GM12874 (cell line): ENCODE results near the gene LRRC40.

Experiments
- TF ChIP-seq, protein P1 (sequence below): IDR thresholded peaks from 2 replicates; pipeline ENCODE4 v1.5.1; 2011; ENCODE audit warnings: low read depth, mild to moderate bottlenecking, control low read depth, low read length, moderate library complexity; ENCODE audit not compliant: insufficient read depth

Gene LRRC40

DNA sequence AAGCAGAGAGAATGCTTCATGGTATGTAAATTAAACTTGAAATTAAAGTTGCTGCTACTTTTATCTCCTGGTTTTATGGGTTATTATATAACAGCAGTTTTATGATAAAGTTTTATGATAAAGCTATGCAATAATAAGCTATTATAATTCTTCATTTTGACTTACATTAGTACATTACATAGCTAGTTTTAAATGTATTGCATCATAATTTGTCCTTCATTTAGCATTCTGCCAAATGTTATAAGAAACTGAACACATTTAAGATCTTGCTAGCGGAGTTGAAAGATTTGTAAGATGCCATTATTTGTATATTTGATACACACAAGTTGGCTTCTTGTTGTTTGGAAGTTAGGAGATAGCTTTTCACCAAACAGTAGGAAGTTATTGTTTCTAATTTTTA is 101.6 kb downstream of the LRRC40 start:
- TF ChIP-seq, protein P1, sequence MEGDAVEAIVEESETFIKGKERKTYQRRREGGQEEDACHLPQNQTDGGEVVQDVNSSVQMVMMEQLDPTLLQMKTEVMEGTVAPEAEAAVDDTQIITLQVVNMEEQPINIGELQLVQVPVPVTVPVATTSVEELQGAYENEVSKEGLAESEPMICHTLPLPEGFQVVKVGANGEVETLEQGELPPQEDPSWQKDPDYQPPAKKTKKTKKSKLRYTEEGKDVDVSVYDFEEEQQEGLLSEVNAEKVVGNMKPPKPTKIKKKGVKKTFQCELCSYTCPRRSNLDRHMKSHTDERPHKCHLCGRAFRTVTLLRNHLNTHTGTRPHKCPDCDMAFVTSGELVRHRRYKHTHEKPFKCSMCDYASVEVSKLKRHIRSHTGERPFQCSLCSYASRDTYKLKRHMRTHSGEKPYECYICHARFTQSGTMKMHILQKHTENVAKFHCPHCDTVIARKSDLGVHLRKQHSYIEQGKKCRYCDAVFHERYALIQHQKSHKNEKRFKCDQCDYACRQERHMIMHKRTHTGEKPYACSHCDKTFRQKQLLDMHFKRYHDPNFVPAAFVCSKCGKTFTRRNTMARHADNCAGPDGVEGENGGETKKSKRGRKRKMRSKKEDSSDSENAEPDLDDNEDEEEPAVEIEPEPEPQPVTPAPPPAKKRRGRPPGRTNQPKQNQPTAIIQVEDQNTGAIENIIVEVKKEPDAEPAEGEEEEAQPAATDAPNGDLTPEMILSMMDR = no peak

DNA sequence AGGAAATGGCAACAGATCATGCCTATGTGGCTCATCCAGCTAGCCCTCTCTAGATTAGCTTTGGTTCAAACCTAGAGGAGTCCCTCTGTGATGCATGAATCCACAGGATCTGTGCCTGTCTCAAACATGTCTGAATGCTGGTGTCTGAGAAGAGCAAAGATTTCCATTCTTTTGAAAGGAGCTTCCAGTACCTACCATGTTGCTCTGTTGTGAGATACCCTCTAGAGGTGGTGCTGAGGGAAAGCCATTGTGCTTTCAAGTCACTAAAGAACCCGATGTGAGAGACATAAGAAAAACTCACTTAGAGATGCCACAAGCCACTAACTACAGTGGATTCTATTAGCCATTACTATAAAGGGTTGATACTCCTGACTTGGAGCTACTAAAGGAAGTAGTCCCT is 103.6 kb downstream of the LRRC40 start:
- TF ChIP-seq, protein P1 = no peak

DNA sequence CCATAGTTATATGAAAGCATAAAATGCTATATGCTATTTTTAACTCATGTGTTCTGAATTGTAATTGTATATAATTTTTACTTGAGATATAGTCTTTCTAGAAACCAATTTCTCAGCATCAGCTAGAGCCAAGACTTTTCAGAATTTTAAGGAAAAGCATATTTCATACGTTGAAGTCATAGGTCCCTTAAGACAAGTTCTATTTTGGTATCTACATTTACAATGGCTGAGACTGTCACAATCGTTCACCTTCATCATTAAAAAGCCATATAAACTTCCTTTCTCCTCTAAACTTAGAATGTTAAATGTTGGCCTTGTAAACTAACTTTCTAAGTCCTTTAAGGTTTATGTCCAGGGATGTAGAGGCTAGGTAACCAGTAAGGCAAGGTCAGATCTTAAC is 104.1 kb downstream of the LRRC40 start:
- TF ChIP-seq, protein P1 = no peak
